PC-3 (cell line): ENCODE results near the gene PIK3R3. TPM values are rescaled to one million over a fixed set of nuclear protein-coding genes. Genes with fewer than 3 reads are reported as not detected.

Experiments used
- ATAC-seq: fragments of 200-7000 bp; cut with Tn5 transposase; 2 replicates; pipeline ENCODE4 v1.9.1; 2020; ENCODE audit warnings: mild to moderate bottlenecking, moderate library complexity
- BruUV-seq: library from RNA; stranded (reverse); fragments of 400-500 nt; replicated peaks from 2 replicates; lab custom pipeline; 2021; lab: Mats Ljungman, UMichigan
- CTCF ChIA-PET: fragments of 300-600 bp; sonication (Branson Sonifier 250); formaldehyde crosslinking; loops from one replicate; lab custom pipeline; 2022; ENCODE audit warnings: antibody characterized with exemption; lab: Charles Lee
- POLR2A ChIA-PET: fragments of 300-600 bp; sonication (Branson Sonifier 250); formaldehyde crosslinking; loops from one replicate; lab custom pipeline; 2022; ENCODE audit warnings: antibody characterized with exemption; ENCODE audit not compliant: unreplicated experiment; lab: Charles Lee
- DNase-seq: peaks from one replicate; pipeline ENCODE4 v3.0.0-alpha.2; 2015
- H2AFZ ChIP-seq: fragments of 300-600 bp; sonication (generic); 2 replicates; pipeline ENCODE4 v1.6.0; 2016; ENCODE audit warnings: antibody characterized with exemption, low read length
- H3F3A ChIP-seq: fragments of 300-600 bp; sonication (generic); one replicate; pipeline ENCODE4 v1.6.0; 2017; ENCODE audit warnings: antibody characterized with exemption, low read length, control low read depth, mild to moderate bottlenecking; ENCODE audit not compliant: unreplicated experiment
- H3K27ac ChIP-seq: fragments of 300-600 bp; sonication (generic); 2 replicates; pipeline ENCODE4 v1.5.1; 2016; ENCODE audit warnings: mild to moderate bottlenecking, low read length
- H3K27me3 ChIP-seq: fragments of 300-600 bp; sonication (generic); 2 replicates; pipeline ENCODE4 v1.6.1; 2016; ENCODE audit warnings: low read length, mixed read lengths
- H3K36me3 ChIP-seq: fragments of 300-600 bp; sonication (generic); 2 replicates; pipeline ENCODE4 v1.6.1; 2016; ENCODE audit warnings: low read depth, mixed run types, low read length, mixed read lengths
- H3K4me1 ChIP-seq: fragments of 300-600 bp; sonication (generic); 2 replicates; pipeline ENCODE4 v1.5.1; 2016; ENCODE audit warnings: low read length; ENCODE audit not compliant: insufficient read depth
- H3K4me2 ChIP-seq: fragments of 300-600 bp; sonication (generic); 2 replicates; pipeline ENCODE4 v1.6.0; 2016; ENCODE audit warnings: low read length
- H3K4me3 ChIP-seq: fragments of 300-600 bp; sonication (generic); 2 replicates; pipeline ENCODE4 v1.5.1; 2016; ENCODE audit warnings: mild to moderate bottlenecking, low read length, mixed read lengths
- H3K79me2 ChIP-seq: fragments of 300-600 bp; sonication (generic); 2 replicates; pipeline ENCODE4 v1.6.1; 2017; ENCODE audit warnings: low read length, mixed read lengths
- H3K9ac ChIP-seq: fragments of 300-600 bp; sonication (generic); 2 replicates; pipeline ENCODE4 v1.6.0; 2016; ENCODE audit warnings: mild to moderate bottlenecking, low read length
- H3K9me2 ChIP-seq: fragments of 300-600 bp; sonication (generic); replicated peaks from 2 replicates; pipeline ENCODE4 v1.6.1; 2016; ENCODE audit warnings: mixed run types, low read length, mixed read lengths
- H3K9me3 ChIP-seq: fragments of 300-600 bp; sonication (generic); 2 replicates; pipeline ENCODE4 v1.6.1; 2016; ENCODE audit warnings: low read length, mixed read lengths
- H4K20me1 ChIP-seq: fragments of 300-600 bp; sonication (generic); 2 replicates; pipeline ENCODE4 v1.6.1; 2016; ENCODE audit warnings: low read length, mixed read lengths
- EZH2 ChIP-seq: fragments of 300-600 bp; sonication (generic); IDR thresholded peaks from one replicate; pipeline ENCODE4 v1.6.1; 2017; ENCODE audit warnings: antibody characterized with exemption, mild to moderate bottlenecking, low read length; ENCODE audit not compliant: unreplicated experiment
- EZH2phosphoT487 ChIP-seq: fragments of 300-600 bp; sonication (generic); IDR thresholded peaks from 2 replicates; pipeline ENCODE4 v1.6.1; 2018; ENCODE audit warnings: mild to moderate bottlenecking, antibody characterized with exemption, low read length, borderline replicate concordance
- intact Hi-C: fragments of 100-400 bp; cut with micrococcal nuclease; formaldehyde crosslinking; loops from 2 replicates; pipeline ENCODE4 v1.9.0; 2023
- total RNA-seq: library from RNA; depleted of rRNA; stranded (reverse); fragments of >200 nt; gene quantifications from 2 replicates; pipeline ENCODE4 v1.2.3, GENCODE V29; 2014
- TF ChIP-seq, protein P1 (sequence below): fragments of 300-600 bp; sonication (generic); conservative IDR thresholded peaks from 2 replicates; pipeline ENCODE4 v1.5.1; 2017; ENCODE audit warnings: antibody characterized with exemption, low read depth, mild to moderate bottlenecking, low read length

The PIK3R3 gene
- total RNA-seq, 1 experiment from 2014 or later = 17.7 TPM

DNA sequence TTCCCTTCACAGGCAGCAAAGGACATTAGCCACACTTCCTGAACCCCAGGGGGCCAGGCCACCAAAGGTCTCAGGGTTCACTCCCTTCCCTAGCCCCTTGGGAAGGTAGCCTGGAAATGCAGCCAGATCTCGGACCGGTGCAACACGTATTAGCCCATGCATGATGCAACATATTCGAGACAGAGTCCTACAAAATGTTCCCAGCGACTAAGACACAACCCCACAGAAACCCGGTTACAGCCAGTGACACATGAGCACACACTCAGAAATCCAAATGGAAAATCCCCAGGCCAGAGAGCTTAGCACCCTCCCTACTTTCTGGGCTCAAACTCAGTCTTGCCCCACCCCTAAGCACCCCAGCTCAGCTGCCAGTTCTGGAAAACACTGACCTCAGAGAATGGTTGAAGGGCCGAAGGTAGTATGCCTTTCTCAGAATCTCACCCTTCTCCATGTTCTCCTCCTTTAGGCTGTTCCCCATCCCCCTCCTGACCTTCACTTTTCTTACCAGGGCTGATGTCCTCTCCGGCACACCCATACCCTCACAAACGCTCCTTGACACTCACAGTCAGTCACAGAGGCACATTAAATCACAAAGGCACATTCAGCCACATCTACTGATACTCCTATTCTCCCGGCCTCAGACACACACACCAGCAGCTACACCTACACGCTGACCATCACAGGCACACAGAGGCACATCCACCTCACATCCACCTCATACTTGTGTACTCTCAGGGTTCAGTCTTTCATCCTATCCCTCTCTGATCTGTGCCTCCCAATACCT lies 42.2 kb upstream of the PIK3R3 start, which contains the start of gene TSPAN1:
TSPAN1 (plus strand) TSS at position 640 of the 784 bp plus-strand sequence. CDS start 6,021 bp downstream, outside the sequence.
- no peaks in the 10 kb centered on the region for H3K79me2 ChIP-seq
- H3K9ac ChIP-seq = no peak within 1 kb of the TSS
- POLR2A ChIA-PET = no interaction called here
- H3K4me3 ChIP-seq = no peak within 1 kb of the TSS
- H3K4me2 ChIP-seq = no peak within 1 kb of the TSS
- H3K36me3 ChIP-seq = no peaks in the 10 kb centered on the region
- H3K9me2 ChIP-seq = no peaks in the 10 kb centered on the region
- no peaks in the 10 kb centered on the region for H4K20me1 ChIP-seq
- CTCF ChIA-PET = interaction anchor here (0.5 kb wide), 1 partner anchor 49 kb away, joined by 5 read pairs; no protein-coding TSS in a partner anchor
- H3K9me3 ChIP-seq = no peaks in the 10 kb centered on the region
- no peaks in the 10 kb centered on the region for H3K27me3 ChIP-seq
- H2AFZ ChIP-seq = no peak within 1 kb of the TSS
- peaks cover 25% of the 10 kb centered on the region for H3K4me1 ChIP-seq
- DNase-seq (no peak), ATAC-seq (no peak)
- TF ChIP-seq EZH2phosphoT487 (no peak), EZH2 (no peak)
- TF ChIP-seq, protein P1, sequence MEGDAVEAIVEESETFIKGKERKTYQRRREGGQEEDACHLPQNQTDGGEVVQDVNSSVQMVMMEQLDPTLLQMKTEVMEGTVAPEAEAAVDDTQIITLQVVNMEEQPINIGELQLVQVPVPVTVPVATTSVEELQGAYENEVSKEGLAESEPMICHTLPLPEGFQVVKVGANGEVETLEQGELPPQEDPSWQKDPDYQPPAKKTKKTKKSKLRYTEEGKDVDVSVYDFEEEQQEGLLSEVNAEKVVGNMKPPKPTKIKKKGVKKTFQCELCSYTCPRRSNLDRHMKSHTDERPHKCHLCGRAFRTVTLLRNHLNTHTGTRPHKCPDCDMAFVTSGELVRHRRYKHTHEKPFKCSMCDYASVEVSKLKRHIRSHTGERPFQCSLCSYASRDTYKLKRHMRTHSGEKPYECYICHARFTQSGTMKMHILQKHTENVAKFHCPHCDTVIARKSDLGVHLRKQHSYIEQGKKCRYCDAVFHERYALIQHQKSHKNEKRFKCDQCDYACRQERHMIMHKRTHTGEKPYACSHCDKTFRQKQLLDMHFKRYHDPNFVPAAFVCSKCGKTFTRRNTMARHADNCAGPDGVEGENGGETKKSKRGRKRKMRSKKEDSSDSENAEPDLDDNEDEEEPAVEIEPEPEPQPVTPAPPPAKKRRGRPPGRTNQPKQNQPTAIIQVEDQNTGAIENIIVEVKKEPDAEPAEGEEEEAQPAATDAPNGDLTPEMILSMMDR = no peak
- intact Hi-C loops = no loop called here
- no peaks in the 10 kb centered on the region for H3F3A ChIP-seq
- no TSS peak for BruUV-seq
- no peak within 1 kb of the TSS for H3K27ac ChIP-seq

DNA sequence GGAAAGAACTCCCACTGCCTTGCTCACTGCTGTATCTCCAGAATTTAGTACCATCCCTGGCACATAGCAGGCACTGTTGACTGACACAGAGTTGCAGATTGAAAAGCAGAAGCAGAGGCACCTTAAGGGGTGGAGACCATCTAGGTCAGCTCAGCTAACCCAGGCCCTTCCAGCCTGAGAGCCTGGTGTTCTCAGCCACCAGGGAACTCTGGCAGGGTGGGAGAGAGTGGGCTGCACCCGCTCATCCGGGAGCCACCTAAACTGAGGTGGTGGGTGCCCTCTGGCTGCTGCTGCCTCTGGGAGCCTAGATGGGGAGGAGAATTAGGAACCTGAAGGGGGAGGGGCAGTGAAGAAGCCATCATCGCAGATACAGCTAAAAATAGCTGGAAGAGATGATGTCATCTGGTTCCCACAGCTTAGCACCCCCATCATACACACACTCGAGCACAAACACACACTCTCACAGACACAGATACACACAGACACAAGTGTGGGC lies 41.0 kb upstream of the PIK3R3 start:
- Histone ChIP-seq H3K4me2 (no peak overlapping the region), H3K9me2 (no peaks in the 10 kb centered on the region), H3K9ac (no peak overlapping the region), H3K4me3 (no peak overlapping the region), H3K9me3 (no peaks in the 10 kb centered on the region), H3F3A (no peaks in the 10 kb centered on the region), H3K27me3 (no peaks in the 10 kb centered on the region), H3K4me1 (peaks cover 21% of the 10 kb centered on the region), H2AFZ (no peak overlapping the region), H3K27ac (no peak overlapping the region), H4K20me1 (no peaks in the 10 kb centered on the region), H3K79me2 (no peaks in the 10 kb centered on the region), H3K36me3 (no peaks in the 10 kb centered on the region)
- TF ChIP-seq, protein P1 = no peak
- TF ChIP-seq EZH2phosphoT487 (no peak), EZH2 (no peak)
- intact Hi-C loops = no loop called here
- POLR2A ChIA-PET = no interaction called here
- BruUV-seq = no TSS peak
- DNase-seq = no peak
- ATAC-seq = no peak
- CTCF ChIA-PET = interaction anchor here (1.2 kb wide), 1 partner anchor 50 kb away, joined by 3 read pairs; no protein-coding TSS in a partner anchor

DNA sequence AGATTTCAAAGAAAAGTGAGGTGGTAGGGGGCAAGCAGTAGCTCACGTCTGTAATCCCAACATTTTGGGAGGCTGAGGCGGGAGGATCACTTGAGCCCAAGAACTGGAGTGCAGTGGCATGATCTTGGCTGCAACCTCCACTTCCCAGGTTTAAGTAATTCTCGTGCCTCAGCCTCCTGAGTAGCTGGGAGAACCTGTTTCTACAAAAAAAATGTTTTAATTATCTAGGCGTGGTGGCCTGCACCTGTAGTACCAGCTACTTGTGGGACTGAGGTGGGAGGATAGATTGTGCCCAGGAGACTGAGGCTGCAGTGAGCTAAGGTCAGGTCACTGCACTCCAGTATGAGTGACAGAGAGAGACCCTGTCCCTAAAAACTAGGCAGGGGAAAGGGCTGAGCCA lies 39.9 kb upstream of the PIK3R3 start:
- no TSS peak for BruUV-seq
- intact Hi-C loops = no loop called here
- H3K36me3 ChIP-seq = no peaks in the 10 kb centered on the region
- H2AFZ ChIP-seq = no peak overlapping the region
- POLR2A ChIA-PET = no interaction called here
- TF ChIP-seq EZH2 (no peak), EZH2phosphoT487 (no peak)
- TF ChIP-seq, protein P1 = no peak
- CTCF ChIA-PET = interaction anchor here (1.2 kb wide), 1 partner anchor 51 kb away, joined by 3 read pairs; no protein-coding TSS in a partner anchor
- no peaks in the 10 kb centered on the region for H4K20me1 ChIP-seq
- H3K79me2 ChIP-seq = no peaks in the 10 kb centered on the region
- no peaks in the 10 kb centered on the region for H3K27me3 ChIP-seq
- no peaks in the 10 kb centered on the region for H3K9me2 ChIP-seq
- DNase-seq (peak; percentile 50), ATAC-seq (peak; percentile 10; the same call in 1 of the 2 replicates)
- H3K27ac ChIP-seq = peak overlapping the region; percentile 80
- peaks cover 21% of the 10 kb centered on the region for H3K4me1 ChIP-seq
- H3K4me3 ChIP-seq = no peak overlapping the region
- no peaks in the 10 kb centered on the region for H3K9me3 ChIP-seq
- H3K9ac ChIP-seq = no peak overlapping the region
- peak overlapping the region; percentile 48 for H3K4me2 ChIP-seq
- no peaks in the 10 kb centered on the region for H3F3A ChIP-seq
